GM12892 (cell line): ENCODE measurements around the gene FUT8.
A peak's percentile ranks its signal among the peaks of the same experiment; 100 is the strongest.

ENCODE experiments used
- DNase-seq: peaks from one replicate; pipeline ENCODE4 v3.0.0; 2011; ENCODE audit not compliant: insufficient read length
- FAIRE-seq: peaks from 2 replicates; lab custom pipeline; 2011; peaks lifted over from hg19 to GRCh38; lab: Jason Lieb, UNC
- POLR2A ChIP-seq: IDR thresholded peaks from 2 replicates; pipeline ENCODE4 v1.6.1; 2011; ENCODE audit warnings: low read depth, low read length, control low read depth
- POLR2AphosphoS5 ChIP-seq: IDR thresholded peaks from 2 replicates; pipeline ENCODE4 v1.6.1; 2011; ENCODE audit warnings: low read depth, low read length, control low read depth
- TAF1 ChIP-seq: IDR thresholded peaks from 2 replicates; pipeline ENCODE4 v1.6.1; 2011; ENCODE audit warnings: low read depth, mild to moderate bottlenecking, control low read depth, low read length, borderline replicate concordance

The FUT8 gene

DNA sequence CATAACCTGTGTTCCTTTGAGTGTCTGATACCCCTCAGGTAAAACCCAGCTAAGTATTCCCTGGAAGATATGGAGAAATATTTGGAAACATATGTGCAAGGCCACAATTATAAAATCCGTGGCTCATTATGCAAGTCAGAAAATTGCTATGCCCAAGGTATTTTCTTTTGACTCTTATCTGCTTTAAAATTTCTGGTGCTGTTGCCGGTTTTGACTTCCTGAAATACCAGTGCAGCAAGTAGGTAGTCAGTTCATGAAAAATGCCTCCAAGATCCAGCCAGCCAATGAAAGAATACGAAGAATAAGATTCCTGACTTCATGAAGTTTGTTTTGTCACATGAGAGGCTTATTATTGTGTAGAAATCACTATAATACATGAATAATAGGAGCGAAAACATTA is 20.2 kb upstream of the FUT8 start:
- TF ChIP-seq POLR2A (no peak), POLR2AphosphoS5 (no peak), TAF1 (no peak)
- FAIRE-seq (no peak), DNase-seq (no peak)

DNA sequence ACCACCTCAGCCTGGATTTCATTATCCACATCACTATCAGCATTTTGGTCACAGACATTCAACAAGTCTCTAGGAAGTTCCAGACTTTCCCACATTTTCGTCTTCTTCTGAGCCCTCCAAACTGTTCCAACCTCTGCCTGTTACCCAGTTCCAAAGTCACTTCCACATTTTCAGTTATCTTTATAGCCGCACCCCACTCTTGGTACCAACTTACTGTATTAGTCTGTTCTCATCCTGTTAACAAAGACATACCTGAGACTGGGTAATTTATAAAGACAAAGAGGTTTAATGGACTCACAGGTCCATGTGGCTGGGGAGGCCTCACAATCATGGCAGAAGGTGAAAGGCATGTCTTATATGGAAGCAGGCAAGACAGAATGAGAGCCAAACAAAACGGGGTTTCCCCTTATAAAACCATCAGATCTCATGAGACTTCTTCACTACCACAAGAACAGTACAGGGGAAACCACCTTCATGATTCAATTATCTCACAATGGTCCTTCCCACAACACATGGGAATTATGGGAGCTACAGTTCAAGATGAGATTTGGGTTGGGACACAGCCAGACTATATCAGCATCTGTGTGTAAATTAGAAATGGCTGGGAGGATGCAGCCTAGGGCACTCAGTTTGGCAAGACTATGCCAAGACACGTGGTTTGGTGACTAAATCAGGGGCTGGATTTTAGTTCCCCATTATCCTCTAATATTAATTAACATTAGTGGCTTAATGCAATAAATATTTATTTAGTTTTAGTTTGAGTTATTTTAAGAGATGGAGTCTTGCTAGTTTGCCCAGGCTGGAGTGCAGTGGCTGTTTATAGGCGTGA is 16.2 kb upstream of the FUT8 start:
- FAIRE-seq = no peak
- TF ChIP-seq POLR2AphosphoS5 (no peak), TAF1 (no peak), POLR2A (no peak)
- DNase-seq = no peak

DNA sequence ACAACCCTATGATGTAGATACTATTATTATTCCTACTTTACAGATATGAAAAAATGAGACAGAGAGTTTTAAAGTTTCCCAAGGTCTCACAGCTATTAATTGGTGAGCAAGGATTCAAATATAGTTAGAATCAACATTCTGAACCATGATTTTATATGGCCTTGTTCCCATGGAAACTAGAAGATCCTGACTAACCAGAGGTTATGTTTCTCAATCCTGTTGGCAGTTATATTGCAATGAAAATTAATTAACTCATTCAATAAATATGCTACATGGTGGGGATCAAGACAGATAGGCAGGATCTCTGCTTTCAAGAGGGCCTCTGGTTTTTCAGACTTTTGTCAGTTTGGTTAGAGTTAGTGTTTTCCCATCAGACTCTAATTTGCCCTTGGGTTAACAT is 9.3 kb upstream of the FUT8 start:
- DNase-seq (no peak), FAIRE-seq (no peak)
- no peak for TF ChIP-seq POLR2AphosphoS5
- TF ChIP-seq POLR2A = no peak
- no peak for TF ChIP-seq TAF1

DNA sequence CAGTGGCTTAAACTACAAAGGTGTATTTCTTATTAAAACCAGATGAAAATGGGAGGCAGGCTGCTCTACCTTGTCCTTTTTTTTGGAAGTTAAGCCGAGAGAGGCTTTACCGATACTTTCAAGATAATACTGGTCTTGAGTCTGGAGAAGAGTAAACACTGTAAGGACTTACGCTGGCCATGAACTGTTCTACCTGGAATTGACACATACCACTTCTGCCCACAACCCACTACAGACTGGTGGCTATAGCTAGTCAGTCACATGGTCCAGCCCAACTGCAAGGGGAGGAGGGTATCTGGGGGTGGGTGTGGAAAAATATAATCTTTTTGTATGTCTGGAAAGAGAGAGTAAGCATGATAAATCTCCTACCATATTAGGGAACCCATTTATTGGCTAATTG is 4.4 kb upstream of the FUT8 start:
- TF ChIP-seq POLR2A (no peak), TAF1 (no peak), POLR2AphosphoS5 (no peak)
- DNase-seq = no peak
- FAIRE-seq = no peak

GRCh38 chr14:65410640-65411039 is 1.9 kb upstream of the FUT8 start:
- TF ChIP-seq POLR2A = no peak
- no peak for TF ChIP-seq TAF1
- no peak for TF ChIP-seq POLR2AphosphoS5
- DNase-seq (no peak), FAIRE-seq (no peak)

DNA sequence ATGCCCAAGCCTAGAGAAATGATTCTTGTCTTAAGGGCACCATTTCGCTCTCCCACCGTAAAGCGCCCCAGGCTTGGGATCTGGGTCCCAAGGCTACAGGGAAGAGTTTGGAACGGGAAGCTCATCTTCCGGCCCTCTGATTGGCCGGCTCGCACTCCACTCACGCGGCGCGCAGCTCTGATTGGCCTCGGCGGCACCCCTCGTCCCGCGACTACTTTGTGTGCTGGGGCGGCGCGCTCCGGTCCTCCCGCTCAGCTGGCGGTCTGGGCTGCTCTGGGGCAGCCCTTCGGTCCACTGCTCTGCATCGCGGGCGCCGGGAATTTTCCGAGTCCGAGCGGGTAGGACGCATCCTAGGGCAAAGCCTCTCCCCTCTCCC is 886 bp upstream of the FUT8 start:
- peak; percentile 19; the same call in 1 of the 2 replicates for TF ChIP-seq POLR2A
- TF ChIP-seq TAF1 = 0 out of 2 replicates have a peak, but pooled peaks have one; percentile 31
- peak; percentile 14; the same call in 1 of the 2 replicates for TF ChIP-seq POLR2AphosphoS5
- FAIRE-seq (peak; percentile 95), DNase-seq (peak; percentile 50)

- DNase-seq (peak; percentile 14), FAIRE-seq (no peak)
Measured at GRCh38 chr14:65412856-65413738, 567 bp downstream of the FUT8 start.

DNA sequence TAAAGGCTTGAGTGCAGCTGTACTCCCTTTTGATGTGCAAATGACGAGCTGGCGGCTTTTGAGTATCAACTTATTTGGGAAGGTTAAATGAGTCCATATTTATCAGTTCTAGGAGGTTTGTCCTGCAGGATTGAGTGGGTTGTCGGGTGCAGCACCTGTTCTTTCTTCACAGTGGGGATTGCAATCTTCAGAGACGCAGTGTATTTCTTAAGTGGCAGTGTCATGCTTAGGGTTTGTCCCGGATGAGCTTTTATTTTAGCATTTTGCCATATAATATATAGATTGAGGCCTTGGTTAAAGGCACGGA is 1.2 kb downstream of the FUT8 start:
- FAIRE-seq (peak; percentile 54), DNase-seq (no peak)
- no peak for TF ChIP-seq TAF1
- no peak for TF ChIP-seq POLR2A
- TF ChIP-seq POLR2AphosphoS5 = no peak

More at GRCh38 chr14:65412856-65413738, 567 bp downstream of the FUT8 start:
- 0 out of 2 replicates have a peak, but pooled peaks have one; percentile 27 for TF ChIP-seq POLR2A
- no peak for TF ChIP-seq POLR2AphosphoS5
- TF ChIP-seq TAF1 = peak; percentile 62

DNA sequence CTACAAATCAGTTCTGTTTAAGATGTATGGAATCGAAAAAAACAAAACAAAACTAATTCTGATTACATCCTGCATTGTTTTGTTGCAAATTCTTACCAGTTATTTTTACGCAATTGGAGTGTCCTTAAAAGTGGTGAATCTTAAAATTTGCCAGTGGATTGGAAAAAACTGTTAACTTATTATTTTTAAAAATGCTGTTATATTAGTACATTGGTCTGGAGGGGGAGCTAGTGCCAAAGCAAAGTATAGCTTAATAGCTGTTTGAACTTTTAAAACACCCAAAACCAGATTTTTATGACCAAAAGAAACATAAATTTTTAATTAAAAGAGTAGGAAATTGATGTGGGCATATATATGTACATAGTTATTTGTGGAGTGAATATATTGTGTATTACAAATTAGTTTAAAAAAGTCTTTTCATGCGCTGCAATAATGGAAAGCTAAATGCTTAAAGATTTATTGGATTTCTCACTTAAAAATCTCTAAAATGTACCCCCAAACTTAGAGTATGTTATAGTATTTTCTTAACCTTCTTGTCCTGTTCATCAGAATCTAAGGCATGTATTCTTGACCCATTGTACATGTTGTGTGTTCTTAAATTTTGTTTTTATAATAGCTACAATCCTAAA is 2.5 kb downstream of the FUT8 start:
- DNase-seq (no peak), FAIRE-seq (peak; percentile 73)
- no peak for TF ChIP-seq POLR2A
- no peak for TF ChIP-seq POLR2AphosphoS5
- TF ChIP-seq TAF1 = no peak

- TF ChIP-seq TAF1 = no peak
- TF ChIP-seq POLR2A = no peak
- no peak for TF ChIP-seq POLR2AphosphoS5
- DNase-seq = no peak
- FAIRE-seq = no peak
Measured at GRCh38 chr14:65415613-65416012, 3.1 kb downstream of the FUT8 start.
